Measurements from ENCODE around the gene CENPO.

CENPO gene

DNA sequence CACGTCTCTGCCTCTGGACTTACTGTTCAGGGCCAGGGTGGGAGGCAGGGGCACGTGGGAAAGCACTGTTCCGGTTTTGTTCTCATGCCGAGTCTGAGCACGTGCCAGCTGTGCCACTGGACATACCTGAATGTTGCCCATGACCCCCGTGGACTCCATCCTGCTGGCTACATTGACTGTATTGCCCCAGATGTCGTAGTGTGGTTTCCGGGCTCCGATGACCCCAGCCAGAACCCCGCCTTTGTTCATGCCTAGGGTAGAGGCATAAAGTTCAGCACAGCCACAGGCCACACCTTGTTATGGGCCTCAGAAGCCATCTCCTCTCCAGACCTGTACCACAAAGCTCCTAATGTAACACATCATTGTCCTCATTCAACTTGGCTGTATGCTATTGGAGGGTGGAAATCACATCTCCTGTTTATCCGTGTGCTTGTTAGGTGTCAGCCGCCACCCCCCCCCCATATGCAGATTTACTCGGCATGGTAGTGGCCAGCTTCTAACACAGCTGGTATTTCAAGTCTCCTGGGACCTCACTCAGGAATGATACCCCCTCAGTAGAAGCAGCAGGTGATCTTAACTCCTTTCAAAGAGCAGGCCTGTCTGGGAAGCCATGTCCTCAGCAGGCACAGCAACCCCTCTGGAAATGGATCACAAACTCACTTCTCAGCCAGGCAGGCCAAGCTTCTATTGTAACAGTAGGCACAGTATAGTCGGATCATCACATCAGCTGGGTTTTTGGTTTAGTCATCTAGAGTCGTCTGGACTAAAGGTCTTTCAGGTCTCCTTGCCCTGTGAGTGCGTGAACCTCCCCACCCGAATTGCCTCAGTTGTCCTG is 27.6 kb downstream of the CENPO start:
- DNase-seq (ENCODE audit: low read depth in 1 of 2, low spot score in 1 of 2), result no peak
- no peak for TF ChIP-seq JUND (IDR thresholded peaks at IDR 0.05; ENCODE audit: low read depth)
- in situ Hi-C loops (cut with HindIII; ENCODE audit: low pct_unique_long_range_greater_than_20kb, low sequenced_read_pairs), result no loop called here

DNA sequence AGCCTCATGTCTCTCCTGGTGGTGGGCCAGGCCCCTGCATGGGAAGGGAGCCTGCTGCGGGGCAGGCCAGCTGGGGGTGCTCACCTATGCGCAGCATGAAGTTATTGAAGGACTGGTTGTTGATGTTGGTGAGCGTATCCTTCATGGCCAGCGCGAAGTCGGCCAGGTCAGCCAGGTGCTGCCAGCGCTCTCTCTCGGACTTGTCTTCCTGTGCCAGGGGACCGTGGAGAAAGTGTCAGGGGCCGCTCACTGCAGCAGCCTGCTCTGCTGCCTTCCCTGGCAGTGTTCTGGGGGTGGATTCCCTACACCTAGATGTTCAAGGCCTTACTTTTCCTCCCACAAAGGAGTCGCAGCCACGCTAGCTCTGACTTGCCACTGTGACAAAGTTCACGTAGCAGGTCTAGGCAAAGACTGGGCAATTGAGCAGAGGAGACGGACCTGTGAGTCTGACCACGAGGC is 28.2 kb downstream of the CENPO start:
- TF ChIP-seq JUND (IDR thresholded peaks at IDR 0.05; ENCODE audit: low read depth), result no peak
- no peak for DNase-seq (ENCODE audit: low read depth in 1 of 2, low spot score in 1 of 2)
- in situ Hi-C loops (cut with HindIII; ENCODE audit: low pct_unique_long_range_greater_than_20kb, low sequenced_read_pairs), result no loop called here

- in situ Hi-C loops (cut with HindIII; ENCODE audit: low pct_unique_long_range_greater_than_20kb, low sequenced_read_pairs), result no loop called here
- DNase-seq (ENCODE audit: low read depth in 1 of 2, low spot score in 1 of 2), result no peak
Observed at GRCh38 chr2:24822049-24822706, 29.0 kb downstream of the CENPO start.

GRCh38 chr2:24824071-24824588 is 30.9 kb downstream of the CENPO start:
- no peak for TF ChIP-seq JUND (IDR thresholded peaks at IDR 0.05; ENCODE audit: low read depth)
- no peak for DNase-seq (ENCODE audit: low read depth in 1 of 2, low spot score in 1 of 2)
- in situ Hi-C loops (cut with HindIII; ENCODE audit: low pct_unique_long_range_greater_than_20kb, low sequenced_read_pairs), result no loop called here

More at GRCh38 chr2:24822049-24822706, 29.0 kb downstream of the CENPO start:
- TF ChIP-seq JUND (IDR thresholded peaks at IDR 0.05; ENCODE audit: low read depth), result no peak

DNA sequence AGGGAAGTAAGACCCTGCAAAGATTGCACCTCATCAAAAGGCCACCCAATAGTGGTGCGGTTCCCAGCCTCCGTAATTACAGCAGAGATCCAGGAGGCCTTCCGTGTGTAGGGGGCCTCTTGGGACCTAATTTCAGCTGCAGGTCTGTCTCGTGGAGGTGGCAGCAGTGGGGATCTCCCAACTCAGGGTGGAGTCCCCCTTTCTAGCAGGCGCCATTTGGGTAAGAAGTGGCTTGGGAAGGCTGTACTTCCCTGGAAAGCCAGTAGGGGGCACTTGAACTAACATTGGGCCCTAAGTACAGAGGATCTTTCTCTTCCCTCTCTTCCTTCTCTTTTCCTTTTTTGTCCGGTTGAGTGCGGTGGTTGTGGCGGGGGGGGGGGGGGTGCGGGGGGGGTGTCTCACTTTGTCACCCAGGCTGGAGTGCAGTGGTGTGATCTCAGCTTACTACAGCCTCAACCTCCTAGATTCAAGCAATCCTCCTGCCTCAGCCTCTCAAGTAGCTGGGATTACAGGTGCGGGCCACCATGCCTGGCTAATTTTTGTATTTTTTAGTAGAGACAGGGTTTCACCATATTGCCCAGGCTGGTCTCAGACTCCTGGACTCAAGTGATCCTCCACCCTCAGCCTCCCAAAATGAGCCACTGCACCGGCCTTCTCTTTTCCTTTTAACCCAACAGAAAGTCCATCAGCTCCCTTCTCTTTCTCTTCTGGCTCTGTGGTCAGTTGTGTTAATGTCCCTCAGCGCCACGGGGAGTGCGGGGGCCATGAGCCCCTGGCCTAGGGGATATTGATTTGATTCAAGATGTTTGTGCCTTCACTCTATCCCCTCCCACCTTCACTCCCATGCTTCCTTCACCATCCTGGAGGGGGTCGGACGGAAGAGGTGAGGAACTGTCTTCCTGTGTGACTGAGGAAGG is 32.0 kb downstream of the CENPO start:
- no peak for TF ChIP-seq JUND (IDR thresholded peaks at IDR 0.05; ENCODE audit: low read depth)
- in situ Hi-C loops (cut with HindIII; ENCODE audit: low pct_unique_long_range_greater_than_20kb, low sequenced_read_pairs), result no loop called here
- DNase-seq (ENCODE audit: low read depth in 1 of 2, low spot score in 1 of 2), result no peak

DNA sequence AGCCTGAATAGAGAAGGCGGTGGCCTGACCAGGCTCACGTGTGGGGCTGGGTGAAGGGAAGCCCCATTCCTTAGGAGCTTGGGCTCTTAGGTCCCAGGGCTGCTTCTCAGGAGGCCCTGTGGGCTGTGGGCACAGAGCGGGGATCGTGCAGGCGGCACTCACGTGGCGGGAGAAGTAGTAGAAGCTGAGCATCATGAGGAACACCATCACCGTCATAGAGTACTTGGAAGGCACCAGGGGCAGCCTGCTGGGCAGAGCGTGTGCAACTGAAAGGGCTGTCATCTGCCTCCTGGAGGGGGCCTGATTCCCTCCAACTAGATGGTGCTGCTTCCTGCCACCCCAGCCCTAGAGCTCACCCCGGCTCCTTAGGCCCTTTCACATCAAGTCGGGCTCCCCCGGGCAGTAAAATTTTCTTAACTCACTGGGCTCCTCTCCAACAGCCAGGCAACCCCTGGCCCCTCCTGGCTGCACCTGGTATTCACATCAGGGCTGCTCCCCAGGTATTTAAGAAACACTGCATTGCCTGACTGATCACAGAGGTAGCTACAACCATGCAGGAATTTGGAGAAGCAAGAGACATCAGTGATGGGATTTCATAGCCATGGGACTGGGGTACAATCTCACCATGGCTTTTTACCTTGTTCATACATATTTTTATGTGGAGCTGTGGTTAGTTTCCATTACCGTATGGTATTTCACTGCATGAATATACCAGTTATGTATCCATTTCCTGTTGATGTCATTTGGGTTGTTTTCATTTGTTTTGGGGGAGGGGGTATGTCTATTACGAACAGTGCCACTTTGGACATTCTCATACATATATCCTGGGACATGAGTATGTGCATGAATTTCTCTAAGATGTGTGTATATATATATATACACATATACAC is 32.9 kb downstream of the CENPO start:
- no peak for TF ChIP-seq JUND (IDR thresholded peaks at IDR 0.05; ENCODE audit: low read depth)
- in situ Hi-C loops (cut with HindIII; ENCODE audit: low pct_unique_long_range_greater_than_20kb, low sequenced_read_pairs), result no loop called here

DNA sequence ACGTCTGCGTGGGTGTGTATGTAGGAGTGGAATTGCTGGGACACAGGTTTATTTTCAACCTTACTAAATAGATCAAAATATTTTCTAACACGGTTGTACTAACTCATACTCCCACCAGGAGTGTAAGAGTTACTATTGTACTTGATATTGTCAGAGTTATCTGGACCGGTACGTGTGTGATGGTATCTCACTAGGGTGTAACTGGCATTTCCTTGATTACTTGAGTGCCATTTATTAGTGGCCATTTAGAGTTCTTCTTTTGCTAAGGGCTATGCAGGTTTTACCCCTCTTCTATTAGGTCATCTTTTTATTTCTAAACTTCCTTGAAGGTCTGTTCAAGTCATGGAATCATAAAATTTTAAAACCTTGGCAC is 33.5 kb downstream of the CENPO start:
- in situ Hi-C loops (cut with HindIII; ENCODE audit: low pct_unique_long_range_greater_than_20kb, low sequenced_read_pairs), result no loop called here
- DNase-seq (ENCODE audit: low read depth in 1 of 2, low spot score in 1 of 2), result no peak
- no peak for TF ChIP-seq JUND (IDR thresholded peaks at IDR 0.05; ENCODE audit: low read depth)

More for the DNA sequence above, 32.9 kb downstream of the CENPO start:
- DNase-seq (ENCODE audit: low read depth in 1 of 2, low spot score in 1 of 2), result no peak

DNA sequence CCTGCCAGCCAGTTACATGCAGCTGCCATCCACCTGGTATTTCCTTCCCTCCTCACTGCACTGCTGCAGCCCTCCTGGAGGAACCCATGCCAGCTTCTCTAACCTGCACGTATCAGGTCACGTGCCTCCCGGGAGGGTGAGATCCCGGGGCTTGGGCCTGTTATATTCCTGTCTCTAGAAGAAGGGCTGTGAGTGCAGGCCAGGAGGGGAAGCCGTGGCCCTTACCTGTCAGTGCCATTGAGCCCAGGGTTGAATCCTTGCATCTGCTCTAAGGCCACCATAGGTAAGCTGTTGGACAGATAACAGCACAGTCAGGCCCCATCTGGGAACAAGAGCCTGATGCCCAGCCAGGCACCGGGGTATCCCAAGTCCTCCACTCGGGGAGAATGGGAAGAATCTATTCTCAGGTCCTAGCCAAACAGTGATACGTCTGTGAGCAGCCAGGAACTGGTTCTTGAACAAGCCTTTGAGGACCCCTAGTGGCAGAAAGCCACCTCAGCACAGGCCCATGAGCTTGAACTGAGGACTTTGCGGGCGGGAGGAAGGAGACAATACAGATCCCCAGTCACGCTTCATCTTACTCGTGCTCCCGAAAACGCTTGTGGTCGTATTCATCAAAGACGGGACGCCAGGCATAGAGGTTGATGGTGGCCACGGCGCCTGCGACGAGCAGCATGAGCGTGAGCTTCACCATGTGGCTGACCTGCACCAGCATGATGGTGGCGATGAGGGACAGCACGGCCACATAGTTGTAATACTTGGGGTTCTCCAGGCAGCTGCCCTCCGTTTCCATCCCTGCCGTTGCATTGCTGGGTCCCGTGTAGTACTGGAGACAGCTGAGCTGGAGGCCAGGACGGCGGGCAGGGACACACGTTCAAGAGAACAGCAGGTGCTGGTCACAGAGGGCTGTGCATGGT is 34.4 kb downstream of the CENPO start:
- in situ Hi-C loops (cut with HindIII; ENCODE audit: low pct_unique_long_range_greater_than_20kb, low sequenced_read_pairs), result no loop called here
- peak; percentile 83 to 84 for DNase-seq (ENCODE audit: low read depth in 1 of 2, low spot score in 1 of 2)

GRCh38 chr2:24828238-24828996 is 35.2 kb downstream of the CENPO start:
- no peak for TF ChIP-seq JUND (IDR thresholded peaks at IDR 0.05; ENCODE audit: low read depth)
- in situ Hi-C loops (cut with HindIII; ENCODE audit: low pct_unique_long_range_greater_than_20kb, low sequenced_read_pairs), result no loop called here
- DNase-seq (ENCODE audit: low read depth in 1 of 2, low spot score in 1 of 2), result no peak

More for the DNA sequence above, 34.4 kb downstream of the CENPO start:
- TF ChIP-seq JUND (IDR thresholded peaks at IDR 0.05; ENCODE audit: low read depth), result no peak

DNA sequence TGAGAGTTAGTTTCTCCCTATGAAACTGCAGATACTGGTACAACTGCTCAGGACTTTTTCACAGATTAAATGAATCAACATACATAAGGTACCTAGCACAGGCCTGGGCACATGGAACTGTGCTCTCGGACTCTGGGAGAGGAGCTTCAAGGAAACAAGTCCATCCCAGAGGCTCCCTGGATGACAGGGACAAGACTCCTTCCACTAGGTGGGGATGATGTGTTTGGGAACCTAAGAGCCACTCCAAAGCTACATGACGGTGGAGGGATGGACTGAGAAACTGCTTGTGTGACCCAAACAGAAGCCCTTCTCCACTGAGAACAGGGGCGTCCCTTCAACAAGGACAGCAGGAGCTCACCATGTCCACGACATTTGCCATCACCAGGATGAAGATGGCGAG is 37.1 kb downstream of the CENPO start:
- in situ Hi-C loops (cut with HindIII; ENCODE audit: low pct_unique_long_range_greater_than_20kb, low sequenced_read_pairs), result no loop called here
- DNase-seq (ENCODE audit: low read depth in 1 of 2, low spot score in 1 of 2), result peak; percentile 48 to 60
- no peak for TF ChIP-seq JUND (IDR thresholded peaks at IDR 0.05; ENCODE audit: low read depth)

All from T47D (cell line).